Common myeloid progenitor, CD34-positive (primary cell): Measurements from ENCODE around the gene ANKRD11.

Source experiments
- CTCF ChIA-PET: fragments of 350-600 bp; sonication (Branson Sonifier 250); formaldehyde crosslinking; loops from one replicate; lab custom pipeline; 2021; ENCODE audit warnings: antibody characterized with exemption; lab: Charles Lee
- POLR2A ChIA-PET: fragments of 350-600 bp; sonication (Branson Sonifier 250); formaldehyde crosslinking; loops from one replicate; lab custom pipeline; 2021; ENCODE audit warnings: antibody characterized with exemption; lab: Charles Lee
- DNase-seq, 3 donors: peaks; one replicate each; pipeline versions ENCODE4 v3.0.0 to v3.0.0-alpha.2; 2013
- H3K27ac ChIP-seq, 2 experiments: 1 replicate in 1 of 2; 2 replicates in 1 of 2; pipeline ENCODE4 v1.7.0; 2013; ENCODE audit warnings: inconsistent platforms in 2 of 2, low read length in 2 of 2, mild to moderate bottlenecking in 2 of 2, low read depth in 1 of 2, moderate library complexity in 1 of 2; ENCODE audit not compliant: severe bottlenecking in 2 of 2, insufficient read depth in 1 of 2, poor library complexity in 1 of 2
- H3K27me3 ChIP-seq, 5 experiments: replicated peaks in 2 of 5; 1 replicate in 3 of 5; 2 replicates in 2 of 5; pipeline versions ENCODE4 v1.6.1 to v1.7.0; 2013; ENCODE audit warnings: low read length in 4 of 5, mild to moderate bottlenecking in 2 of 5, moderate library complexity in 2 of 5, inconsistent platforms in 1 of 5; ENCODE audit not compliant: insufficient read depth in 5 of 5, control insufficient read depth in 4 of 5
- H3K36me3 ChIP-seq, 4 experiments: 1 replicate in 2 of 4; 2 replicates in 2 of 4; pipeline versions ENCODE4 v1.6.1 to v1.7.0; 2013; ENCODE audit warnings: low read length in 3 of 4, control low read depth in 1 of 4, mild to moderate bottlenecking in 1 of 4; ENCODE audit not compliant: control insufficient read depth in 4 of 4, insufficient read depth in 4 of 4
- H3K4me1 ChIP-seq, 4 experiments: 1 replicate in 3 of 4; 2 replicates in 1 of 4; pipeline versions ENCODE4 v1.6.1 to v1.7.1; 2013; ENCODE audit warnings: low read length in 3 of 4, mild to moderate bottlenecking in 3 of 4, control low read depth in 1 of 4, inconsistent platforms in 1 of 4, moderate library complexity in 1 of 4; ENCODE audit not compliant: control insufficient read depth in 4 of 4, insufficient read depth in 4 of 4; ENCODE audit errors: control extremely low read depth in 1 of 4
- H3K4me3 ChIP-seq, 7 experiments: 1 replicate in 4 of 7; 2 replicates in 3 of 7; pipeline versions ENCODE4 v1.5.1 to v1.7.0; 2013; ENCODE audit warnings: mild to moderate bottlenecking in 7 of 7, low read length in 6 of 7, moderate library complexity in 6 of 7, inconsistent platforms in 2 of 7, low read depth in 2 of 7, control low read depth in 1 of 7; ENCODE audit not compliant: insufficient read depth in 4 of 7, control insufficient read depth in 1 of 7; ENCODE audit errors: extremely low read depth in 1 of 7
- H3K9me3 ChIP-seq, 5 experiments: 1 replicate in 4 of 5; 2 replicates in 1 of 5; pipeline versions ENCODE4 v1.6.1 to v1.7.1; 2013; ENCODE audit warnings: low read length in 4 of 5, mild to moderate bottlenecking in 2 of 5, inconsistent platforms in 1 of 5, low read depth in 1 of 5, moderate library complexity in 1 of 5; ENCODE audit not compliant: control insufficient read depth in 4 of 5, insufficient read depth in 2 of 5; ENCODE audit errors: control extremely low read depth in 1 of 5
- WGBS: methylation state at CpG from one replicate; pipeline ENCODE4 v1.1.5; 2013; ENCODE audit not compliant: insufficient coverage; 5-methylcytosine and 5-hydroxymethylcytosine counted together

The ANKRD11 gene

DNA sequence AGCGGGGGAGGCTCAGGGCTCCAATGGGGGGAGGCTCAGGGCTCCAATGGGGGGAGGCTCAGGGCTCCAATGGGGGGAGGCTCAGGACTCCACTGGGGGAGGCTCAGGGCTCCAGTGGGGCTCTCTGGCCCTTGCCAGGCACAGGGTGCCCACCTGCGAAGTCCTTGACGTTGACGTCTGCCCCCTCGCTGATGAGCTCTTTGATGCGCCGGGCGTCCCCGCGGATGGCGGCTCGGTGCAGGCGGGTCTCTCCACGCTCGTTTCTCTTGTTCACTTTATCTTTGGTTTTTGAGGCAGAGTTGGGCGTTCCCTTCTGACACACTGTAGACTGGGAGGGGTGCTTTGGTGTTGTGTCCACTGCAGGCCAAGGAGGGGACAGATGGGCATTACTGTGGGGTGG lies 199.9 kb downstream of the ANKRD11 start:
- H3K27ac ChIP-seq: no peak overlapping the region
- no peaks in the 10 kb centered on the region for H3K9me3 ChIP-seq
- DNase-seq: no peak
- H3K36me3 ChIP-seq: peaks cover 13 to 57% (median 41%) of the 10 kb centered on the region in 4 experiments
- H3K4me1 ChIP-seq: no peaks in the 10 kb centered on the region
- H3K27me3 ChIP-seq: no peaks in the 10 kb centered on the region
- CTCF ChIA-PET: interaction anchor here (1.0 to 6.4 kb wide), 5 partner anchors 10 to 23 kb away, joined by 3 to 40 read pairs (median 3); no protein-coding TSS in a partner anchor
- WGBS: 99% methylated on average over 14 of the region's 16 CpGs
- POLR2A ChIA-PET: no interaction called here
- H3K4me3 ChIP-seq: no peak overlapping the region

GRCh38 chr16:89289428-89290395 lies 200.6 kb downstream of the ANKRD11 start:
- CTCF ChIA-PET: interaction anchor here (0.6 to 6.4 kb wide), 19 partner anchors 9 to 472 kb away, joined by 3 to 40 read pairs (median 4); no protein-coding TSS in a partner anchor
- no peak overlapping the region for H3K4me3 ChIP-seq
- H3K9me3 ChIP-seq: no peaks in the 10 kb centered on the region
- H3K27ac ChIP-seq: no peak overlapping the region
- 93% methylated on average over 15 of the region's 25 CpGs for WGBS
- H3K27me3 ChIP-seq: no peaks in the 10 kb centered on the region
- peak; percentile 61 to 79 (median 67) for DNase-seq
- POLR2A ChIA-PET: no interaction called here
- peaks cover 17 to 62% (median 48%) of the 10 kb centered on the region in 4 experiments for H3K36me3 ChIP-seq
- H3K4me1 ChIP-seq: no peaks in the 10 kb centered on the region

- H3K27me3 ChIP-seq: no peaks in the 10 kb centered on the region
- H3K9me3 ChIP-seq: no peaks in the 10 kb centered on the region
- POLR2A ChIA-PET: no interaction called here
- CTCF ChIA-PET: interaction anchor here (0.6 to 6.4 kb wide), 17 partner anchors 8 to 472 kb away, joined by 3 to 40 read pairs (median 4); partner anchors contain the start of gene ZNF778
- WGBS: 97% methylated on average over 18 of the region's 19 CpGs
- H3K4me1 ChIP-seq: no peaks in the 10 kb centered on the region
- H3K4me3 ChIP-seq: no peak overlapping the region
- DNase-seq: no peak
- no peak overlapping the region for H3K27ac ChIP-seq
- peaks cover 17 to 68% (median 53%) of the 10 kb centered on the region in 4 experiments for H3K36me3 ChIP-seq
Measured at GRCh38 chr16:89288966-89289365, 201.4 kb downstream of the ANKRD11 start.

GRCh38 chr16:89288577-89288844 lies 201.8 kb downstream of the ANKRD11 start:
- 98% methylated on average over 13 of the region's 13 CpGs for WGBS
- ChIA-PET POLR2A (no interaction called here), CTCF (interaction anchor here (0.9 to 6.4 kb wide), 15 partner anchors 8 to 471 kb away, joined by 3 to 40 read pairs (median 4); partner anchors contain the start of gene ZNF778)
- Histone ChIP-seq H3K4me3 (no peak overlapping the region), H3K27me3 (no peaks in the 10 kb centered on the region), H3K4me1 (no peaks in the 10 kb centered on the region), H3K27ac (no peak overlapping the region), H3K9me3 (no peaks in the 10 kb centered on the region), H3K36me3 (peaks cover 17 to 73% (median 55%) of the 10 kb centered on the region in 4 experiments)
- no peak for DNase-seq

- Histone ChIP-seq H3K36me3 (peaks cover 19 to 78% (median 59%) of the 10 kb centered on the region in 4 experiments), H3K4me3 (no peak overlapping the region), H3K4me1 (no peaks in the 10 kb centered on the region), H3K27me3 (no peaks in the 10 kb centered on the region), H3K27ac (no peak overlapping the region), H3K9me3 (no peaks in the 10 kb centered on the region)
- CTCF ChIA-PET: interaction anchor here (0.9 to 6.4 kb wide), 11 partner anchors 7 to 70 kb away, joined by 3 to 40 read pairs (median 5); partner anchors contain the start of gene ZNF778
- WGBS: 96% methylated on average over 29 of the region's 30 CpGs
- no peak for DNase-seq
- POLR2A ChIA-PET: no interaction called here
Measured at GRCh38 chr16:89287777-89288576, 202.4 kb downstream of the ANKRD11 start.

DNA sequence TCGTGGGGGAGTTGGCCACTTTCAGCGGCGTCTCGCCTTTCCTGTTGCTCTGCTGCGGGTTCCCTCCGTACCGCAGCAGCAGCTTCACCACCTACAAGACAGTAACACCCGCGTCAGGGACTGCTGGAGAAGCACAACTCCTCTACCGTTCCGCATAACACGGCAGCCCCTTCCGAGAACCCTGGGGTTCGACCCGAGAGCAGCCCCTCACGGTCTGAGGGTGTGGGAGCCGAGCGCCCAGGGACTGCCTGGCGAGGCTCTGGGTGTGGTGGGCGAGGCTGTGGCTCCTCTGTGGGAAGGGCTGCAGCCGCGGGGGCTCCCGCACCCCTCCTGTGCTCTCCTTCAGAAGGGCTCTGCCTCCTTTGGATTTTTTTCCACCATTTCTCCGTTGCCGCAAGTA lies 204.3 kb downstream of the ANKRD11 start:
- 93% methylated on average over 25 of the region's 25 CpGs for WGBS
- H3K36me3 ChIP-seq: peaks cover 16 to 88% (median 72%) of the 10 kb centered on the region in 4 experiments
- CTCF ChIA-PET: interaction anchor here (0.9 to 1.8 kb wide), 5 partner anchors 9 to 29 kb away, joined by 3 to 9 read pairs (median 3); no protein-coding TSS in a partner anchor

More for the DNA sequence above, 204.3 kb downstream of the ANKRD11 start:
- no peak for DNase-seq
- Histone ChIP-seq H3K9me3 (no peaks in the 10 kb centered on the region), H3K27me3 (no peaks in the 10 kb centered on the region), H3K4me3 (no peak overlapping the region), H3K27ac (no peak overlapping the region), H3K4me1 (no peaks in the 10 kb centered on the region)
- POLR2A ChIA-PET: no interaction called here
